ENCODE data around the gene EIPR1. TPM values are rescaled to one million over a fixed set of nuclear protein-coding genes. Genes with fewer than 3 reads are reported as not detected.
A peak's percentile ranks its signal among the peaks of the same experiment; 100 is the strongest.

The EIPR1 gene
- total RNA-seq = 10 to 100 TPM; 18.8 to 39.1 TPM

GRCh38 chr2:3377612-3378432, at the start of gene EIPR1:
TSS of gene EIPR1 (minus strand) at chr2:3377818. CDS start at chr2:3377689, 129 bp downstream.
- H3K9ac ChIP-seq (ENCODE audit: low read depth in 2 of 2, low read length in 2 of 2) = peak within 1 kb of the TSS; percentile 48 to 76
- TF ChIP-seq, protein P1, sequence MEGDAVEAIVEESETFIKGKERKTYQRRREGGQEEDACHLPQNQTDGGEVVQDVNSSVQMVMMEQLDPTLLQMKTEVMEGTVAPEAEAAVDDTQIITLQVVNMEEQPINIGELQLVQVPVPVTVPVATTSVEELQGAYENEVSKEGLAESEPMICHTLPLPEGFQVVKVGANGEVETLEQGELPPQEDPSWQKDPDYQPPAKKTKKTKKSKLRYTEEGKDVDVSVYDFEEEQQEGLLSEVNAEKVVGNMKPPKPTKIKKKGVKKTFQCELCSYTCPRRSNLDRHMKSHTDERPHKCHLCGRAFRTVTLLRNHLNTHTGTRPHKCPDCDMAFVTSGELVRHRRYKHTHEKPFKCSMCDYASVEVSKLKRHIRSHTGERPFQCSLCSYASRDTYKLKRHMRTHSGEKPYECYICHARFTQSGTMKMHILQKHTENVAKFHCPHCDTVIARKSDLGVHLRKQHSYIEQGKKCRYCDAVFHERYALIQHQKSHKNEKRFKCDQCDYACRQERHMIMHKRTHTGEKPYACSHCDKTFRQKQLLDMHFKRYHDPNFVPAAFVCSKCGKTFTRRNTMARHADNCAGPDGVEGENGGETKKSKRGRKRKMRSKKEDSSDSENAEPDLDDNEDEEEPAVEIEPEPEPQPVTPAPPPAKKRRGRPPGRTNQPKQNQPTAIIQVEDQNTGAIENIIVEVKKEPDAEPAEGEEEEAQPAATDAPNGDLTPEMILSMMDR (IDR thresholded peaks at IDR 0.05) = no peak
- no peaks in the 10 kb centered on the region for H3K9me3 ChIP-seq
- DNase-seq = peak; percentile 99
- H3K27me3 ChIP-seq = no peaks in the 10 kb centered on the region
- H3K27ac ChIP-seq = peak within 1 kb of the TSS; percentile 85
- peaks cover 5% of the 10 kb centered on the region for H3K4me1 ChIP-seq
- peak within 1 kb of the TSS; percentile 72 for H3K4me3 ChIP-seq
- intact Hi-C loops (cut with DNase I) = loop anchor here (5.0 kb wide), 1 partner anchor 179 kb away; the partner anchor contains the start of gene RNASEH1
- H3K36me3 ChIP-seq = no peaks in the 10 kb centered on the region

- TF ChIP-seq, protein P1 (IDR thresholded peaks at IDR 0.05) = no peak
- intact Hi-C loops (cut with DNase I) = loop anchor here (10.0 kb wide), 1 partner anchor 228 kb away; the partner anchor contains the start of gene ALLC
- Histone ChIP-seq H3K27ac (no peak overlapping the region), H3K4me1 (no peaks in the 10 kb centered on the region), H3K9me3 (no peaks in the 10 kb centered on the region), H3K27me3 (no peaks in the 10 kb centered on the region), H3K36me3 (peaks cover 5% of the 10 kb centered on the region), H3K9ac (ENCODE audit: low read depth in 2 of 2, low read length in 2 of 2) (no peak overlapping the region), H3K4me3 (no peak overlapping the region)
- no peak for DNase-seq
Observed at GRCh38 chr2:3427272-3427671, 49.7 kb upstream of the EIPR1 start.

GRCh38 chr2:3426615-3427014, 49.0 kb upstream of the EIPR1 start:
- no peak overlapping the region for H3K9ac ChIP-seq (ENCODE audit: low read depth in 2 of 2, low read length in 2 of 2)
- no peak overlapping the region for H3K27ac ChIP-seq
- no peak for DNase-seq
- intact Hi-C loops (cut with DNase I) = loop anchor here (10.0 kb wide), 1 partner anchor 228 kb away; the partner anchor contains the start of gene ALLC
- no peaks in the 10 kb centered on the region for H3K4me1 ChIP-seq
- no peak overlapping the region for H3K4me3 ChIP-seq
- H3K27me3 ChIP-seq = no peaks in the 10 kb centered on the region
- no peaks in the 10 kb centered on the region for H3K9me3 ChIP-seq
- TF ChIP-seq, protein P1 (IDR thresholded peaks at IDR 0.05) = no peak
- peaks cover 5% of the 10 kb centered on the region for H3K36me3 ChIP-seq

DNA sequence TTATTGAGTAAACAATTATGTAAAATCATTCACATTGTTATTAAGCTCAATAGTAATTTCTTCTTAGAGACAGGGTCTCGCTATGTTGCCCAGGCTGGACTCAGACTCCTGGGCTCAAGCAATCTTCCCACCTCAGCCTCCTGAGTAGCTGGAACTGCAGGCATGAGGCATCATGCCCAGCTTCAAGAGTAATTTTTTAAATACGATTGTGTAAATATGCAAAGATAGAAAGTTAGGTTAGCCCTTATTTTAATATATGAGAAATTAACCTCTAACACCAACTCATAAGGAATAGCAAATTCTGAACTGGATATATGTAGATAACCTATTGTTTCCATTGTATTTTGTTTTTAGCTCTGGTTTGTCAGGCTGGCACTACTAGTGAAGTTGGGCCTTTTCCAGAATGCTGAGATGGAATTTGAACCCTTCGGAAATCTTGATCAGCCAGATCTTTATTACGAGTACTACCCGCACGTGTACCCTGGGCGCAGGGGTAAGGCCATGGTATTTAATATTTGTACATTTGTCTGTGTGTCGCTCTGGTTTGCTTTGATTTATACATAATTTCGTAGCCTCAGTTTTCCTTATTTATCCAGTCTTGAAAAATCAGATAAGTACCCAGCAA, 46.7 kb upstream of the EIPR1 start:
- intact Hi-C loops (cut with DNase I) = loop anchor here (5.0 to 10.0 kb wide), 2 partner anchors 38 to 231 kb away; partner anchors contain the start of gene ALLC
- H3K27ac ChIP-seq = no peak overlapping the region
- DNase-seq = no peak
- no peaks in the 10 kb centered on the region for H3K4me1 ChIP-seq
- H3K9me3 ChIP-seq = no peaks in the 10 kb centered on the region
- TF ChIP-seq, protein P1 (IDR thresholded peaks at IDR 0.05) = no peak
- no peak overlapping the region for H3K4me3 ChIP-seq
- H3K27me3 ChIP-seq = no peaks in the 10 kb centered on the region
- no peak overlapping the region for H3K9ac ChIP-seq (ENCODE audit: low read depth in 2 of 2, low read length in 2 of 2)
- H3K36me3 ChIP-seq = peaks cover 5% of the 10 kb centered on the region

- H3K36me3 ChIP-seq = peaks cover 5% of the 10 kb centered on the region
- intact Hi-C loops (cut with DNase I) = loop anchor here (5.0 to 10.0 kb wide), 2 partner anchors 39 to 231 kb away; partner anchors contain the start of gene ALLC
- no peaks in the 10 kb centered on the region for H3K27me3 ChIP-seq
- TF ChIP-seq, protein P1 (IDR thresholded peaks at IDR 0.05) = peak; percentile 99
- DNase-seq = peak; percentile 86
- no peak overlapping the region for H3K9ac ChIP-seq (ENCODE audit: low read depth in 2 of 2, low read length in 2 of 2)
- no peak overlapping the region for H3K27ac ChIP-seq
- H3K4me1 ChIP-seq = no peaks in the 10 kb centered on the region
- H3K9me3 ChIP-seq = no peaks in the 10 kb centered on the region
- H3K4me3 ChIP-seq = no peak overlapping the region
Observed at GRCh38 chr2:3423492-3424170, 46.0 kb upstream of the EIPR1 start.

All from colonic mucosa (tissue), 4 donors.